K562 (cell line): Measurements from ENCODE around the gene LVRN. TPM values are rescaled to one million over a fixed set of nuclear protein-coding genes. Genes with fewer than 3 reads are reported as not detected.

ENCODE experiments used
- ATAC-seq: fragments of 200-7000 bp; cut with Tn5 transposase; 3 replicates; pipeline ENCODE4 v1.9.1; 2020; ENCODE audit warnings: moderate library complexity
- BruUV-seq: library from RNA; stranded (reverse); fragments of 400-500 nt; replicated peaks from 2 replicates; lab custom pipeline; 2021; lab: Mats Ljungman, UMichigan
- CTCF ChIA-PET: fragments of 300-600 bp; formaldehyde crosslinking; extraction: SDS; loops from one replicate; lab custom pipeline; 2021; ENCODE audit warnings: low intra/inter-chr PET ratio; lab: Yijun Ruan, JAX
- POLR2A ChIA-PET: fragments of 300-600, 350-650 bp; sonication (Branson Sonifier 250); formaldehyde crosslinking; extraction: SDS; loops from one replicate; lab custom pipeline; 2021; ENCODE audit warnings: antibody characterized with exemption, inconsistent platforms; lab: Yijun Ruan, JAX
- DNase-seq, 4 experiments: peaks; one replicate each; pipeline versions ENCODE4 v3.0.0 to v3.0.0-alpha.2; 2011 to 2018; ENCODE audit warnings: low spot score in 3 of 4, mixed read lengths in 3 of 4; ENCODE audit errors: extremely low read depth in 1 of 4
- FAIRE-seq: peaks from 2 replicates; lab custom pipeline; 2011; peaks lifted over from hg19 to GRCh38; lab: Jason Lieb, UNC
- H2AFZ ChIP-seq: 2 replicates; pipeline ENCODE4 v1.6.0; 2011; ENCODE audit warnings: low read depth, low read length, control low read depth, inconsistent platforms
- H3K27ac ChIP-seq: fragments of 200-600 bp; 3 replicates; pipeline ENCODE4 v1.8.0; 2011; ENCODE audit warnings: low read depth, mild to moderate bottlenecking, control low read depth, inconsistent platforms, low read length, moderate library complexity, mixed read lengths; ENCODE audit errors: extremely low read depth
- H3K27me3 ChIP-seq, 2 experiments: fragments of 300-600 bp in 1 of 2; 2 replicates in 1 of 2; 3 replicates in 1 of 2; pipeline versions ENCODE4 v1.6.0 to v1.8.0; 2011; ENCODE audit warnings: inconsistent platforms in 2 of 2, low read length in 2 of 2, mild to moderate bottlenecking in 1 of 2, mixed read lengths in 1 of 2, moderate library complexity in 1 of 2; ENCODE audit not compliant: control insufficient read depth in 2 of 2, insufficient read depth in 2 of 2
- H3K36me3 ChIP-seq: fragments of 300-600 bp; 3 replicates; pipeline ENCODE4 v1.8.0; 2011; ENCODE audit warnings: mild to moderate bottlenecking, low read length, inconsistent platforms; ENCODE audit not compliant: control insufficient read depth, insufficient read depth
- H3K4me1 ChIP-seq, 2 experiments: fragments of 200-600 bp in 1 of 2; replicated peaks in 1 of 2; 2 replicates in 1 of 2; 3 replicates in 1 of 2; pipeline versions ENCODE4 v1.5.1 to v1.8.0; 2011; ENCODE audit warnings: inconsistent platforms in 2 of 2, low read length in 2 of 2, mild to moderate bottlenecking in 1 of 2, mixed read lengths in 1 of 2, moderate library complexity in 1 of 2; ENCODE audit not compliant: control insufficient read depth in 2 of 2, insufficient read depth in 2 of 2
- H3K4me2 ChIP-seq: 2 replicates; pipeline ENCODE4 v1.6.1; 2011; ENCODE audit warnings: low read length, control low read depth, inconsistent platforms, mixed read lengths; ENCODE audit not compliant: insufficient read depth
- H3K4me3 ChIP-seq: fragments of 200-600 bp; sonication (generic), shearing (Covaris generic); 2 replicates; pipeline ENCODE4 v1.5.1; 2016; ENCODE audit warnings: control low read depth, inconsistent platforms
- H3K79me2 ChIP-seq: fragments of 200-600 bp; 3 replicates; pipeline ENCODE4 v1.8.0; 2011; ENCODE audit warnings: low read length, inconsistent platforms; ENCODE audit not compliant: control insufficient read depth, insufficient read depth
- H3K9ac ChIP-seq, 2 experiments: 2 replicates each; pipeline versions ENCODE4 v1.6.0 to v1.6.1; 2011; ENCODE audit warnings: low read depth in 2 of 2, low read length in 2 of 2, control low read depth in 1 of 2, inconsistent platforms in 1 of 2, mild to moderate bottlenecking in 1 of 2, mixed read lengths in 1 of 2; ENCODE audit not compliant: insufficient read depth in 1 of 2
- H3K9me1 ChIP-seq: one replicate; pipeline ENCODE4 v1.6.0; 2011; ENCODE audit warnings: inconsistent platforms, mild to moderate bottlenecking, low read length, moderate library complexity; ENCODE audit not compliant: control insufficient read depth, insufficient read depth
- H3K9me3 ChIP-seq: replicated peaks from 2 replicates; pipeline ENCODE4 v1.5.1; 2011; ENCODE audit warnings: low read depth, low read length, inconsistent platforms; ENCODE audit not compliant: control insufficient read depth, insufficient read depth
- H4K20me1 ChIP-seq: replicated peaks from 2 replicates; pipeline ENCODE4 v1.6.1; 2011; ENCODE audit warnings: low read length, inconsistent platforms, mixed read lengths; ENCODE audit not compliant: control insufficient read depth, insufficient read depth
- ATF7 ChIP-seq: fragments of 450-650 bp; IDR thresholded peaks from 2 replicates; pipeline ENCODE4 v1.7.1; 2014; ENCODE audit warnings: mild to moderate bottlenecking, moderate library complexity
- CGGBP1 ChIP-seq: fragments of 250-450 bp; sonication (Bioruptor Pico); IDR thresholded peaks from 2 replicates; pipeline ENCODE4 v1.9.0; 2021; ENCODE audit warnings: mild to moderate bottlenecking
- CHD2 ChIP-seq: IDR thresholded peaks from 2 replicates; pipeline ENCODE4 v1.6.1; 2011; ENCODE audit warnings: low read depth, low read length
- CREB3L1 ChIP-seq: fragments of 450-650 bp; IDR thresholded peaks from 2 replicates; pipeline ENCODE4 v1.6.1; 2014; ENCODE audit warnings: low read depth, mild to moderate bottlenecking, moderate library complexity, borderline replicate concordance
- DMBX1 ChIP-seq: fragments of 250-450 bp; sonication (Bioruptor Pico); IDR thresholded peaks from 2 replicates; pipeline ENCODE4 v1.8.0; 2022; ENCODE audit warnings: inconsistent platforms, mild to moderate bottlenecking, moderate library complexity, borderline replicate concordance
- KDM1A ChIP-seq, 2 experiments: fragments of 450-650 bp; IDR thresholded peaks; 2 replicates each; pipeline ENCODE4 v1.6.1; 2016; ENCODE audit warnings: mild to moderate bottlenecking in 2 of 2
- MAZ ChIP-seq, 2 experiments: fragments of 450-650 bp in 1 of 2; sonication (generic) in 1 of 2; formaldehyde crosslinking; IDR thresholded peaks in 1 of 2; conservative IDR thresholded peaks in 1 of 2; 2 replicates each; pipeline versions ENCODE4 v1.4.0 to v1.5.0; 2020; ENCODE audit warnings: mild to moderate bottlenecking in 1 of 2, missing genetic modification reagents in 1 of 2
- MCM3 ChIP-seq: fragments of 450-650 bp; IDR thresholded peaks from 2 replicates; pipeline ENCODE4 v1.6.1; 2016
- NCOA6 ChIP-seq: fragments of 450-650 bp; IDR thresholded peaks from 2 replicates; pipeline ENCODE4 v1.6.1; 2017; ENCODE audit warnings: mild to moderate bottlenecking
- NONO ChIP-seq, 2 experiments: fragments of 200-400 bp in 1 of 2; fragments of 450-650 bp in 1 of 2; formaldehyde crosslinking in 1 of 2; IDR thresholded peaks; 2 replicates each; pipeline ENCODE4 v1.6.1; 2017; ENCODE audit warnings: low read depth in 2 of 2, mild to moderate bottlenecking in 2 of 2, moderate library complexity in 2 of 2, low read length in 1 of 2
- TBL1XR1 ChIP-seq, 2 experiments: IDR thresholded peaks; 2 replicates each; pipeline ENCODE4 v1.6.1; 2012; ENCODE audit warnings: improper control_type of control experiment in 2 of 2, low read length in 2 of 2, mild to moderate bottlenecking in 1 of 2
- THRAP3 ChIP-seq: fragments of 450-650 bp; IDR thresholded peaks from 2 replicates; pipeline ENCODE4 v1.6.1; 2016; ENCODE audit warnings: mild to moderate bottlenecking, inconsistent platforms, borderline replicate concordance
- USF2 ChIP-seq: sonication (generic); formaldehyde crosslinking; IDR thresholded peaks from 2 replicates; pipeline ENCODE4 v1.5.0; 2020; ENCODE audit warnings: missing genetic modification reagents
- ZFP91 ChIP-seq: sonication (generic); formaldehyde crosslinking; IDR thresholded peaks from 2 replicates; pipeline ENCODE4 v1.8.0; 2022; ENCODE audit warnings: mild to moderate bottlenecking, missing genetic modification reagents
- WGBS: fragments of 100-300 bp; shearing (Covaris generic); methylation state at CpG from one replicate; pipeline ENCODE4 v1.1.6; 2016; ENCODE audit warnings: low coverage, mixed read lengths; ENCODE audit not compliant: insufficient coverage; ENCODE audit errors: missing lambda C conversion rate; 5-methylcytosine and 5-hydroxymethylcytosine counted together
- in situ Hi-C: fragments of 300-500 bp; cut with MboI; formaldehyde crosslinking; loops from 4 replicates; pipeline ENCODE4 v1.15.0; 2018; ENCODE audit warnings: inconsistent platforms, mixed read lengths
- intact Hi-C: fragments of 100-400 bp; cut with micrococcal nuclease; formaldehyde crosslinking; loops from 2 replicates; pipeline ENCODE4 v1.14.2; 2022
- polyA plus RNA-seq, 8 experiments: library from polyadenylated mRNA; depleted of rRNA in 4 of 8; stranded (reverse) in 5 of 8; unstranded in 3 of 8; fragments of >200 nt; fragmentation: Nextera tagmentation in 2 of 8; fragmentation: Illumina TruSeq in 1 of 8; extraction: Ambion mirVana in 2 of 8; extraction: Trizol in 1 of 8; gene quantifications; 2 replicates each; pipeline versions ENCODE4 v1.2.1 to v1.2.3, GENCODE V29; 2011 to 2014; ENCODE audit warnings: inconsistent platforms in 1 of 8, missing spikeins in 1 of 8
- total RNA-seq, 7 experiments: library from RNA; depleted of rRNA in 6 of 7; stranded (reverse); fragments of >200 nt in 6 of 7; fragmentation: Illumina TruSeq in 2 of 7; extraction: Trizol in 2 of 7; gene quantifications; 2 replicates each; pipeline versions ENCODE4 v1.2.1 to v1.2.3, GENCODE V29; 2011 to 2021; ENCODE audit warnings: low replicate concordance in 1 of 7

Gene LVRN
- total and polyA plus RNA-seq, 9 of the 15 experiments (the other 6 are each of a cell fraction or from before 2014, with no cell fraction given), result 2.6 to 5.3 (median 4.1) TPM

- no peak for TF ChIP-seq DMBX1 (CRISPR knock-in tag)
- TF ChIP-seq THRAP3, result no peak
- no peak for TF ChIP-seq NONO (IDR thresholded peaks at IDR 0.05; ENCODE audit: low read depth in 2 of 2, low read length in 1 of 2)
- TF ChIP-seq TBL1XR1 (IDR thresholded peaks at IDR 0.05; ENCODE audit: low read length in 2 of 2), result no peak
- no peak for TF ChIP-seq CHD2
- no peak for TF ChIP-seq KDM1A (IDR thresholded peaks at IDR 0.05)
- no peak for TF ChIP-seq MAZ (CRISPR knock-in tag; conservative IDR thresholded peaks at IDR 0.05 in 1 of 2, IDR thresholded peaks at IDR 0.05 in 1 of 2)
Measured at GRCh38 chr5:115985802-115986757, 23.8 kb downstream of the LVRN start (continued).

GRCh38 chr5:115988002-115988401 lies 25.7 kb downstream of the LVRN start:
- no peak overlapping the region for H3K4me3 ChIP-seq
- no peaks in the 10 kb centered on the region for H4K20me1 ChIP-seq
- WGBS, result 0% methylated on average over 2 of the region's 2 CpGs
- H3K9me3 ChIP-seq, result no peaks in the 10 kb centered on the region
- BruUV-seq, result no TSS peak
- no peak overlapping the region for H3K4me2 ChIP-seq
- FAIRE-seq (no peak), ATAC-seq (no peak), DNase-seq (no peak)
- H3K36me3 ChIP-seq, result no peaks in the 10 kb centered on the region
- POLR2A ChIA-PET, result interaction anchor here (0.7 to 1.1 kb wide), 2 partner anchors 9 to 1752 kb away, joined by 3 to 4 read pairs; no protein-coding TSS in a partner anchor
- no peak overlapping the region for H3K27ac ChIP-seq
- CTCF ChIA-PET, result no interaction called here
- H2AFZ ChIP-seq, result no peak overlapping the region
- H3K4me1 ChIP-seq, result no peaks in the 10 kb centered on the region
- TF ChIP-seq ATF7, result no peak
- TF ChIP-seq NCOA6, result no peak
- TF ChIP-seq USF2, result no peak
- TF ChIP-seq MCM3, result no peak
- no peak for TF ChIP-seq ZFP91 (CRISPR knock-in tag)
- no peak for TF ChIP-seq CGGBP1 (CRISPR knock-in tag)
- no peak for TF ChIP-seq CREB3L1
- in situ Hi-C loops, result no loop called here
- intact Hi-C loops, result no loop called here
- H3K9ac ChIP-seq, result no peak overlapping the region
- peaks cover 2 to 21% of the 10 kb centered on the region in 2 experiments; a peak in 2 of 5 replicates for H3K27me3 ChIP-seq
- no peaks in the 10 kb centered on the region for H3K79me2 ChIP-seq
- no peaks in the 10 kb centered on the region for H3K9me1 ChIP-seq
